Ovary (tissue), 3 donors: Measurements from ENCODE around the gene CHPF.

Experiments
- EP300 ChIP-seq: sonication (generic); formaldehyde crosslinking; IDR thresholded peaks from one replicate; pipeline ENCODE4 v1.6.1; 2017; ENCODE audit warnings: antibody characterized with exemption
- POLR2A ChIP-seq: fragments of 450-650 bp; IDR thresholded peaks from one replicate; pipeline ENCODE4 v1.6.1; 2017; ENCODE audit warnings: antibody characterized with exemption, mild to moderate bottlenecking, moderate library complexity
- TF ChIP-seq, protein P1 (sequence below), 3 donors: fragments of 450-650 bp in 2 of 3; fragments of 200-600 bp in 1 of 3; IDR thresholded peaks; one replicate each; pipeline versions ENCODE4 v1.5.1 to v1.8.0; 2016 to 2022; ENCODE audit warnings: antibody characterized with exemption in 3 of 3, mild to moderate bottlenecking in 1 of 3
- donor health status: DM: no; HTN: no; CAD: no.

DNA sequence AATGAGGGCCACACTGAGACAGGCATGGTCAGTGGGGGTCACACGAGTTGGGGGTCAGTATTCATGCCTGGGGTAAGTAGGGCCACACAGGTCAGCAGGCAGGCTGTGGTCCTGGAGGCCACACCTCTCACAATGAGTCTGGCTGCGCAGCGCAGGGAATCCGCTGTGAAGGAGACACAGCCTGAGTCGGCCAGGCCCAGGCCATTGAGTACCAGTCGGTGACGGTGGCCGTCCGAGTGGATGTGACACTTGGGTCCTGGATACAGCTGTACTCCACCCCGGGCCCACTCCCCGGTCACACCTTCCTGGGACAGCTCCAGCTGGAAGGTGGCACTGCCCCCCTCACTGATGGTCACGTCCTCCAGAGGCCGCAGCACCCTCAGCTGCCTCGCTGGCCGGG, 10.7 kb upstream of the CHPF start:
- TF ChIP-seq, protein P1, sequence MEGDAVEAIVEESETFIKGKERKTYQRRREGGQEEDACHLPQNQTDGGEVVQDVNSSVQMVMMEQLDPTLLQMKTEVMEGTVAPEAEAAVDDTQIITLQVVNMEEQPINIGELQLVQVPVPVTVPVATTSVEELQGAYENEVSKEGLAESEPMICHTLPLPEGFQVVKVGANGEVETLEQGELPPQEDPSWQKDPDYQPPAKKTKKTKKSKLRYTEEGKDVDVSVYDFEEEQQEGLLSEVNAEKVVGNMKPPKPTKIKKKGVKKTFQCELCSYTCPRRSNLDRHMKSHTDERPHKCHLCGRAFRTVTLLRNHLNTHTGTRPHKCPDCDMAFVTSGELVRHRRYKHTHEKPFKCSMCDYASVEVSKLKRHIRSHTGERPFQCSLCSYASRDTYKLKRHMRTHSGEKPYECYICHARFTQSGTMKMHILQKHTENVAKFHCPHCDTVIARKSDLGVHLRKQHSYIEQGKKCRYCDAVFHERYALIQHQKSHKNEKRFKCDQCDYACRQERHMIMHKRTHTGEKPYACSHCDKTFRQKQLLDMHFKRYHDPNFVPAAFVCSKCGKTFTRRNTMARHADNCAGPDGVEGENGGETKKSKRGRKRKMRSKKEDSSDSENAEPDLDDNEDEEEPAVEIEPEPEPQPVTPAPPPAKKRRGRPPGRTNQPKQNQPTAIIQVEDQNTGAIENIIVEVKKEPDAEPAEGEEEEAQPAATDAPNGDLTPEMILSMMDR (IDR thresholded peaks at IDR 0.05), result no peak
- no peak for TF ChIP-seq POLR2A
- TF ChIP-seq EP300, result no peak
